Sigmoid colon (tissue), 7 donors: Measurements from ENCODE around the gene CDK19. TPM values are rescaled to one million over a fixed set of nuclear protein-coding genes. Genes with fewer than 3 reads are reported as not detected.

Source experiments
- DNase-seq: peaks from one replicate; pipeline ENCODE4 v3.0.0-alpha.2; 2019
- H3K27ac ChIP-seq, 4 donors: fragments of 200-600 bp; sonication (generic); one replicate each; pipeline ENCODE4 v1.5.1; 2016 to 2019; ENCODE audit warnings: mild to moderate bottlenecking in 1 of 4
- H3K27me3 ChIP-seq, 3 donors: fragments of 200-600 bp; sonication (generic); one replicate each; pipeline ENCODE4 v1.5.1; 2019; ENCODE audit warnings: mild to moderate bottlenecking in 1 of 3
- H3K36me3 ChIP-seq, 4 donors: fragments of 200-600 bp; sonication (generic); one replicate each; pipeline ENCODE4 v1.5.1; 2016 to 2019
- H3K4me1 ChIP-seq, 4 donors: fragments of 200-600 bp; sonication (generic); one replicate each; pipeline ENCODE4 v1.5.1; 2017 to 2019
- H3K4me3 ChIP-seq, 4 donors: fragments of 200-600 bp; sonication (generic); one replicate each; pipeline ENCODE4 v1.5.1; 2017 to 2019; ENCODE audit warnings: mild to moderate bottlenecking in 2 of 4, moderate library complexity in 1 of 4
- H3K9me3 ChIP-seq, 4 donors: fragments of 200-600 bp in 3 of 4; sonication (generic) in 3 of 4; one replicate each; pipeline versions ENCODE4 v1.5.1 to v1.6.1; 2013 to 2019
- CTCF ChIP-seq, 4 experiments: fragments of 450-650 bp in 3 of 4; fragments of 200-600 bp in 1 of 4; IDR thresholded peaks; one replicate each; pipeline ENCODE4 v1.5.1; 2016 to 2019; ENCODE audit warnings: antibody characterized with exemption in 4 of 4, mild to moderate bottlenecking in 3 of 4, moderate library complexity in 2 of 4
- EP300 ChIP-seq, 4 donors: sonication (generic); formaldehyde crosslinking; IDR thresholded peaks; one replicate each; pipeline ENCODE4 v1.6.1; 2017; ENCODE audit warnings: antibody characterized with exemption in 4 of 4
- POLR2A ChIP-seq, 2 donors: fragments of 450-650 bp; IDR thresholded peaks; one replicate each; pipeline ENCODE4 v1.6.1; 2016; ENCODE audit warnings: antibody characterized with exemption in 2 of 2, mild to moderate bottlenecking in 2 of 2, moderate library complexity in 2 of 2
- POLR2AphosphoS5 ChIP-seq, 4 donors: sonication (generic); formaldehyde crosslinking; IDR thresholded peaks; one replicate each; pipeline ENCODE4 v1.6.1; 2017; ENCODE audit warnings: antibody characterized with exemption in 4 of 4
- WGBS, 2 donors: extraction: QIAGEN DNeasy Blood & Tissue Kit; methylation state at CpG; one replicate each; pipeline ENCODE4 v1.1.7; 2013; 5-methylcytosine and 5-hydroxymethylcytosine counted together
- intact Hi-C: fragments of 100-400 bp; cut with DNase I; formaldehyde crosslinking; loops from one replicate; pipeline ENCODE4 v1.15.1; 2023
- polyA plus RNA-seq, 3 donors: library from polyadenylated mRNA; stranded (reverse); fragments of 200-250 nt; gene quantifications; one replicate each; pipeline ENCODE4 v1.2.3, GENCODE V29; 2013
- total RNA-seq, 4 donors: library from RNA; depleted of rRNA; stranded (reverse); fragments of >200 nt; gene quantifications; one replicate each; pipeline ENCODE4 v1.1.0, GENCODE V29; 2016
- donor health status: healthy with polysubstance abuse.
- donor health status: Bipolar disorder and iron deficiency.
- donor health status: healthy.

The CDK19 gene
- total and polyA plus RNA-seq, 7 donors, result 6.7 to 17.8 (median 12.1) TPM

- intact Hi-C loops, result no loop called here
These were observed 161.0 kb downstream of the CDK19 start for GRCh38 chr6:110654096-110654820.

GRCh38 chr6:110653381-110653780, 161.9 kb downstream of the CDK19 start:
- Histone ChIP-seq H3K4me1 (no peaks in the 10 kb centered on the region), H3K27ac (no peak overlapping the region), H3K36me3 (no peaks in the 10 kb centered on the region), H3K27me3 (no peaks in the 10 kb centered on the region), H3K9me3 (no peaks in the 10 kb centered on the region), H3K4me3 (no peak overlapping the region)
- intact Hi-C loops, result no loop called here
- DNase-seq, result no peak
- TF ChIP-seq POLR2A (IDR thresholded peaks at IDR 0.05), result no peak
- no peak for TF ChIP-seq EP300 (IDR thresholded peaks at IDR 0.05)
- TF ChIP-seq CTCF (IDR thresholded peaks at IDR 0.05), result no peak
- no peak for TF ChIP-seq POLR2AphosphoS5 (IDR thresholded peaks at IDR 0.05)
- 92 to 93% methylated on average over 1 of the region's 1 CpG for WGBS, 2 donors

More at GRCh38 chr6:110654096-110654820, 161.0 kb downstream of the CDK19 start:
- Histone ChIP-seq H3K36me3 (no peaks in the 10 kb centered on the region), H3K27me3 (no peaks in the 10 kb centered on the region), H3K27ac (no peak overlapping the region), H3K9me3 (no peaks in the 10 kb centered on the region), H3K4me1 (no peaks in the 10 kb centered on the region), H3K4me3 (no peak overlapping the region)
- 72 to 90% methylated on average over 7 of the region's 7 CpGs for WGBS, 2 donors
- no peak for DNase-seq
- TF ChIP-seq CTCF (IDR thresholded peaks at IDR 0.05) (no peak), POLR2AphosphoS5 (IDR thresholded peaks at IDR 0.05) (no peak), POLR2A (IDR thresholded peaks at IDR 0.05) (no peak), EP300 (IDR thresholded peaks at IDR 0.05) (no peak)

- intact Hi-C loops, result no loop called here
- WGBS, 2 donors, result 89 to 93% methylated on average over 4 of the region's 4 CpGs
- no peak overlapping the region for H3K27ac ChIP-seq
- H3K36me3 ChIP-seq, result no peaks in the 10 kb centered on the region
- no peaks in the 10 kb centered on the region for H3K9me3 ChIP-seq
- no peak overlapping the region for H3K4me3 ChIP-seq
- no peaks in the 10 kb centered on the region for H3K4me1 ChIP-seq
- TF ChIP-seq CTCF (IDR thresholded peaks at IDR 0.05), result no peak
- DNase-seq, result no peak
- no peaks in the 10 kb centered on the region for H3K27me3 ChIP-seq
These were observed 162.7 kb downstream of the CDK19 start for GRCh38 chr6:110652520-110652919.

- intact Hi-C loops, result no loop called here
- no peak overlapping the region for H3K4me3 ChIP-seq
- DNase-seq, result no peak
- H3K9me3 ChIP-seq, result no peaks in the 10 kb centered on the region
- H3K27ac ChIP-seq, result no peak overlapping the region
- no peak for TF ChIP-seq EP300 (IDR thresholded peaks at IDR 0.05)
- TF ChIP-seq POLR2A (IDR thresholded peaks at IDR 0.05), result no peak
- no peak for TF ChIP-seq POLR2AphosphoS5 (IDR thresholded peaks at IDR 0.05)
- no peak for TF ChIP-seq CTCF (IDR thresholded peaks at IDR 0.05)
- no peaks in the 10 kb centered on the region for H3K27me3 ChIP-seq
- no peaks in the 10 kb centered on the region for H3K4me1 ChIP-seq
- peaks cover 0 to 8% (median 3%) of the 10 kb centered on the region in 4 donors for H3K36me3 ChIP-seq
- WGBS, 2 donors, result 97 to 98% methylated on average over 4 of the region's 4 CpGs
These were observed 164.5 kb downstream of the CDK19 start for GRCh38 chr6:110650755-110651154.

GRCh38 chr6:110649704-110650103, 165.6 kb downstream of the CDK19 start:
- intact Hi-C loops, result no loop called here
- no peaks in the 10 kb centered on the region for H3K4me1 ChIP-seq
- no peaks in the 10 kb centered on the region for H3K27me3 ChIP-seq
- TF ChIP-seq CTCF (IDR thresholded peaks at IDR 0.05), result no peak
- no peak for TF ChIP-seq POLR2AphosphoS5 (IDR thresholded peaks at IDR 0.05)
- TF ChIP-seq EP300 (IDR thresholded peaks at IDR 0.05), result no peak
- no peak for TF ChIP-seq POLR2A (IDR thresholded peaks at IDR 0.05)
- H3K9me3 ChIP-seq, result no peaks in the 10 kb centered on the region
- H3K36me3 ChIP-seq, result peaks cover 0 to 11% (median 4%) of the 10 kb centered on the region in 4 donors
- DNase-seq, result no peak
- no peak overlapping the region for H3K27ac ChIP-seq
- no peak overlapping the region for H3K4me3 ChIP-seq
